Left renal cortex interstitium (tissue), 4 donors: Measurements from ENCODE around the gene CD226. TPM values are rescaled to one million over a fixed set of nuclear protein-coding genes. Genes with fewer than 3 reads are reported as not detected.
"Not testable (repeated sequence)": the region's sequence is repeated elsewhere in the genome, so short reads cannot be mapped to it uniquely, and the experiment has no call there.

Experiments used
- DNase-seq, 4 donors: peaks; one replicate each; pipeline ENCODE4 v3.0.0-alpha.2; 2013; ENCODE audit warnings: low read depth in 4 of 4, low spot score in 2 of 4, missing footprints in 1 of 4
- polyA plus RNA-seq, 4 donors: library from polyadenylated mRNA; unstranded; fragments of 120-200 nt; gene quantifications; one replicate each; pipeline ENCODE4 v1.2.1, GENCODE V29; 2013; ENCODE audit not compliant: insufficient read length in 4 of 4

CD226 gene
- polyA plus RNA-seq, 4 donors: 2.1 to 3.3 (median 2.7) TPM

DNA sequence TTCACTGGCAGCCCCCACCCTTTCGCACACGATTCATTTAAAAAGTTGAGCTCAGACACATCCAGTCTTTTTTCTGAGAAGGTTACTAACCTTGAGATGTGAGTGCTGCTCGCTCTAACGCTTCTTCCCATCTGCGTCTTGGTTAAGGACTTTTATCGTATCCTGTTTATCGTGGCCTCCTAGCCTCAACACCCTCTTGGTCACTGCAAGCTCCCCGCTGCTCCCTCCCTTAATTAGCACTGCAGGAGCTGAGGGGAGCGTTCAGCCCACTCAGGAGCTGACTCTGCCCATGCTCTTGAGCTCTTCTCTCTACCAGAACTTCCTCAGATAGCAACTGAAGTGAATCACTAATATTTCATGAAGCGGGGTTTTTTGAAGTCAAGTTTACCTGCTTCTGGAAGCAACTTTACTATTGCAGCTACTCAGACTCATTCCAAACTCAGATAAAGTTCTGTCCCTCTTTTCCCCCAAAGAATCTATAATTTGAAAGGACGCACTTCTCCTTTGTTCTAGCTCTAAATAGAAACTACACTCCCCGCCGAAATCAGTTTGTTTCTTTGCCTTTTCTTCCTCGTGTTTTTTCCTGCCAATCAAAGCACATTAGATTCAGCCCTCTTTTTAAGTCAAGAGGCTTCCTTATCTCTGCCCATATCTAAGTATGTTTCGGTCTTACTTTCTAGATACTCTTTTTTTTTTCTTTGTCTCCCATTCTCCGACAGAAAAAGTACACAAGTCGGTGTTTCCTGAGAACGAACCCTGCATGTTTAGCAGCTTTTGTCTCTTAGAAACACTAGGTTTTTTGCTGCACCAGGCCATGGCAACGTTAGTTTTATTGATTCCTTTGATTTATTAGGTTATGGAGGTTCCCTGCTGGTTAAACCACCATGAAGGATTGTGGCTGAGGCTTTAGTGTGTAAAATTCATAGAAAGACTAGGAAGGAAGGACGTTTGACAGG lies 9.3 kb upstream of the CD226 start:
- DNase-seq: no peak

DNA sequence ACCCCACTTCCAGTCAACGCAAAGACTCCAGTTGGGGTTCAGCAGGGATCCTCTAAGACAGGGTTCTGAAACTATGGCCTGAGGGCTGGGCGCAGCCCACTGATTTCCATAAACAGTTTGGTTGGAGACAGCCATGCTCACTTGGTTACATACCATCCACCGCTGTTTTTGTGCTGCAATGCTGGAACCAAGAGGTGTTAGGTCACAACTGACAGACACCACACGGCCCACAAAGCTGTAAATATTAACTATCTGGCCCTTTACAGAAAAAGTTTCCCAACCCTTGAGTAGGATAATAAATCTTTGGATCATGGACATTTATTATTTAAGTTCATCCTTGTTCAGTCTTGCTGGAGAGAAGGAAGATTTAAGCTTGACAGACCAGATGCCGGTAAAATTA lies 8.4 kb upstream of the CD226 start:
- peak in 3 of 4 donors; percentile 8 to 25 (median 25) for DNase-seq

DNA sequence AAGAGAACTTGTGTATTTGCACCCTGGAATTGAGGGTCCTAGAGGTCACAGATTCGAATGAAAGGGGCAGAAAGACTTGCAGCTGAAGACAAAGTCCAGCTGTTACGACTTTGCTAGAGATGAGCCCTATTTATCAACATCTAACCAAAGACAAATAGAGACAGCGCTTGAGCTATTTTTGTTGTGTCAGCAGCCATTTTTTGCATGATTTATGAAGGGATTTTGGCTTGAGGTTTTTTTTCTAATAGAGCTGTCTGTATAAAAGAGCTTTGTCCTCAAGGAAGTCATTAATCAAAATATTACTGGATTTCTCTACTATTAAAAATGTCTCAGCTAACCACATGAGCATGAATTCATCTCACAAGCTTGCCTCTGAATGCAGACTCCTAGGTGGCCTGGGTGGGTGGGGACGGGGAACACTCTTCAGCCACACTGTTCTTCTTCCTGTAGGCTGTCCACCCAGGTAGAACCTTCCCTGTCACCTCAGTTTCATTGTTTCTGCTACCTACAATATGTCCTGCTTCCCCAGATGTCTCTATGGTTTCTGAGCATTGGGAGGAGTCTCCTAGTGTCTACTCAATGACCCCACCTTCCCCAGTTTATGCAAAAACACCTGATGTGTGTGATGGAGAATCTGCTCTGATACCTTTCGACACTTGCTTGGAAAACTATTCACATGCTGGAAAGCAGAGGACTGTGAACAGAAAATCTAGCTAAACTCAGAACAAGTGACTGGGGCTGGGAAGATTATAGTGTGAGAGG lies 7.2 kb upstream of the CD226 start:
- peak in 3 of 4 donors; percentile 25 to 31 (median 31) for DNase-seq

DNA sequence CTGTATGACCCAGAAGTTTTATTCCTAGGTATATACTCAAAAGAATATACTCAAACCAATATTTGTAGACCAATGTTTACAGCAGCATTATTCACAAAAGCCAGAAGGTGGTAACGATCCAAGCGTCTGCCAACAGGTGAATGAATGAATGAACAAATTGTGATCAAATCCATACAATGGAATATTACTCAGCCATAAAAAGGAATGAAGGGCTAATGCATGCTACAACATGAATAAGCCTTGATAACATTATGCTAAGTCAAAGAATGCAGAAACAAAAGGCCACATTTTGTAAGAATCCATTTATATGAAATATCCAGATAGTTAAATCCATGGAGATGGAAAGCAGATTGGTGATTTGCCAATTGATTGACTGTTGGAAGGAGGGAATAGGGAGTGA lies 5.5 kb upstream of the CD226 start:
- DNase-seq: no peak

DNA sequence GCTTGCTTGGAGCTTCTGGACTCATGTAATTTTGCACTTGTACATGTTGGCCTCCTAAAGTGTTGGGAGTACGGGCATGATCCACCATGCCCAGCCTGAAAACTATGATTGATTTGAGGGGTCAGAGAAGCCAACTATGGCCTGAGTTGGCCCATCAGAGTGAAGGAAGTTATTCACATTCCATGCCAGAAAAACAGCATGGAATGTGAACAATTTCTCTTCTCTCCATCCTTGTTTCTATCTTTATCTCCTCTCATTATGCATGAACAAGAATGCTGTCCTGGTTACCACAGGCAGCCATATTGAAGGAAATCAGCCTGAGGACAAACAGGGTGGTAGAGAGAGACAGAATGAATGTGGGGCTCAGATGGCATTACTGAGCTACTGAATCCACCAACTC lies 3.5 kb upstream of the CD226 start:
- no peak for DNase-seq

DNA sequence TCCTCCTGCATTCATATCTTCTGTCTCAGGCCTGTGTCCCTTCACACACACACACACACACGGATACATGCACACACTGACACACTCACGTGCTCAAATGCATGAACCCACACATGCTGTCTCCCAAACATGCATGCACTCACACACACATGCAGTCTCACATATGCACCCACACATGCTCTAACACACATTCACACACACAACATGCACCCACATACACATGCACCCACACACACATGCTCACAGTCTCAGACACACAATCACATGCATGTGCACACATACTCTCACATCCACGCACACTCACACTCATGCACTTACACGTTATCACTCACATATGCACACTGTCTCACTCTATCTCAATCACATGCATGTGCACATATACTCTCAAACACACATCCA lies 1.9 kb upstream of the CD226 start:
- no peak for DNase-seq

DNA sequence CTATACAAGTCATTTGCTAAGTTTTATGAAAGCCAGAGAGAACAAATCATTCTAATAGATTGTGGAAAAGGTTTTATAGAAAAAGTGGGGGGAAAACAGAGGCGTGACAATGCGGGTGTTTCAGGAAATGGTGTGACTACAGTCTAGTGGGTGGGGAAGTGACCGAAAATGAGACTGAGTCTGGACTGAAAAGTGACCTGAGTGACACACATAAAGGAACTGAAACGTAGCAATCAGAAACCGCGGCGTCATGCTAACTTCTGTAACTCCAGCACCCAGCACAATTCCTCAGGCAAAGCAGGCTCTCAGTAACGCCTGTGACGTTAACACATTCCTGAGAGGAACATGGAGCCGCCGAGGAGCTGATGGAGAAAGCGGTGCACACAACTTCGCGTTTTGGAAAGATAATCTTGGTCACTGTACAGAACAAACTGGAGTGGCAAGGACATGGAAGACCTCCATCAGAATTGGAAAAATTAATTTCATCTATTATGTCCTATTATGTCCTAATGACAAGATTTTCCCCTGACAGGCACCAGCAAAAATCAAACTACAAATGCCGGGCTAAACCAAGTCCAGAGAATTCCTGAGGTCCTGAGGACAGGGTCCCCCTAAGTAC lies 1.4 kb upstream of the CD226 start:
- no peak for DNase-seq

DNA sequence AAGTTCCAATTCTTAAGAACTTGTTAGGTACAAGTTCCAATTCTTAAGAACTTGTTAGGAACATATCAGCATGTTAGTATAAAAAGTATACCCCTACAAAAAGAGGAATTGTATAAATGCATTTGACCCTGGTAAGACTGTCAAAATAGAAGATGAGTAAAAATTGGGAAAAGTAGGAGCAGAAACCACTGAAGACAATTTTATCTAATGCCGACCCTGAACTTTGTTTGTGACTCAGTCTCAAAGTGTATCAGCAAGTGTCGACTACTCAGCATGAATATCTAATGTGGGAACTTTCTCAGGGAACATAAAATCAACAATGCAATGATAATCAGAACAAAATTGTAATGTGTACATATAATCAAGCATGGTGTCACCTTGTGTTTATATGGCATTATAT lies 583 bp upstream of the CD226 start:
- DNase-seq: no peak

DNA sequence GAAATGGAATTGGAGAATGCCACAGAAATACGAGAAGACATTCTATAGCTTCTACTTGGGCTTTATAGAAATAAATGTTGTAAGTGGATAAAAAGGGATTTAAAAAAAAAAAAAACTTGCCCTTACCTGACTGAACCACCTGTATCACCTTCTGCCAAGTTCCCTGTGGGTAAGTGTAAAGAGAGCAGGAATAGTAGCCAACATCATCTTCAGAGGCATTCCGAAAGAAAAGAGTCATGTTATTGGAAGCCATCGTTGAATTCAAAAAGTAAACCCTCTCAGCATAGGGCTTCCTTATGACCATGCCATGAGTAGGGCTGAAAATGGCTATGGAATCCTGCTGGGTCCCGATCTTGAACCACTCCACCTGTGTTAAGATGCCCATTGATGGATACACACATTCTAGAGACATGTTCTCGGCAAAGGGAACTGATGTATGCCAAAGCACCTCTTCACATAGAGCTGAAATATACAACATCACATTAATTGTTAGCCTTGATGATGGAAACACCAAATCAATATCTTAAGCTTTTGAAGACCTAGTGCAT lies 991 bp downstream of the CD226 start:
- no peak for DNase-seq

DNA sequence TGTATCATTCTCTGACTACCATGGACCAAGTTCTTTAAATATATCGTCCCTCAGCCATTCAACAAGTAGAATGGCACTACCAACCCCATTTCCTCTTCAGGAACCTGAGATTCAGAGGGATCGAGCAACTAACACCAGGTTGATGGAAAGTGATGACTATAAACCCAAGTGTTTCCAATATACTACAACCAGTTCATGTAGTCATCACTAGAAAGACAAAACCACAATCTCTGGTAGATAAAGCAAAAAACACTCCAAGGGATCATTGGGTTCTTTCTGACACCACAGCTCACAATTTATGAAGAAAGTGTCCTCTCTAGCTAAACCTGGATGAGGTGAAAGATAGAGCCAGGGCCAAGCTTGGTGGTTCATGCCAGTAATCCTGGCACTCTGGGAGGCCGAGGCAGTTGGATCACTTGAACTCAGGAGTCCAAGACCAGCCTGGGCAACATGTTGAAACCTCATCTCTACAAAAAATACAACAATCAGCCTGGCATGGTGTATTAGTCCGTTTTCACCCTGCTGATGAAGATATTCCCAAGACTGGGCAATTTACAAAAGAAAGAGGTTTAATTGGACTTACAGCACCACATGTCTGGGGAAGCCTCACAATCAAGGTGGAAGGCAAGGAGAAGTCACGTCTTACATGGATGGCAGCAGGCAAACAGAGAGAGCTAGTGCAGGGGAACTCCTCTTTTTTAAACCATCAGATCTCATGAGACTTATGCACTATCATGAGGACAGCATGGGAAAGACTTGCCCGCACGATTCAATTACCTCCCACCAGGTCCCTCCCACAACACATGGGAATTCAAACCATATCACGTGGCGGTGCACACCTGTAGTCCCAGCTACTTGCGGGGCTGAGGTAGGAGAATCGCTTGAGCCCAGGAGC lies 2.2 kb downstream of the CD226 start:
- DNase-seq: no peak

DNA sequence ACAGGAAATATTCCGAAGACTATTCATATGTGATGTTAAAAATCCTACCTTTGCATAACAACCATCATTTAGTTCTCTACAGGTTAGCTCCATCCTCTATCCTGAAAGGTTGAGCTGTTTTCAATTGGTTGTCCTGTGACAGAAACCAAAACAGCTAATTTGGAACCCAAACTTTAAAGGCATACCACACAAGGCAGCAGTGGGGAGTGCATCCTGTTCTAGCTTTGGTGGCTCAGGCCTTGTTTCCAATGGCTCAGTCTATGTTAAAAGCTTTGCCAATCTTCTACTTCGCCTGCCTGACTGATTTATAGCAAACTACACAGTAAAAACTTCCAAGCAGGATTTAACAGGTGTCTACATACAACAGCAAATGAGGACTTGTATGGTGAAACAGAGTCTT lies 3.2 kb downstream of the CD226 start:
- no peak for DNase-seq

DNA sequence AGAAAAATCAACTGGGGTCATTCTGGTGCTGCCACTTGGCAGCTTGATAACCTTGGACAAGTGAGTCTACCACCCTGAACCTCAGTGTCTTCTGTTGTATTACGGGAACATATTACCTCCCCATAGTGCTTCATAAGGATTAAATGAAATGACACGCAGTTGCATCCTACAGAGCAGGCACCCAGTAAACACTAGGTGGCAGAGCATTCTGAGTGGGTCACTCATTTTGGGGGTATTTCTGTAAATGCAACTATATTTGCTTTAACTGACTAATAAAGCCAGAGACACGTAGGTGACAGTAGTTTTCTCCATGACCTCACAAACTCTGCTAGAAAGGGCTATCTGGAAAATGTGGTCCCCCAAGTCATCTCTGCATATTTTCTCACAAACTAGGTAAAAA lies 4.7 kb downstream of the CD226 start:
- DNase-seq: no peak

DNA sequence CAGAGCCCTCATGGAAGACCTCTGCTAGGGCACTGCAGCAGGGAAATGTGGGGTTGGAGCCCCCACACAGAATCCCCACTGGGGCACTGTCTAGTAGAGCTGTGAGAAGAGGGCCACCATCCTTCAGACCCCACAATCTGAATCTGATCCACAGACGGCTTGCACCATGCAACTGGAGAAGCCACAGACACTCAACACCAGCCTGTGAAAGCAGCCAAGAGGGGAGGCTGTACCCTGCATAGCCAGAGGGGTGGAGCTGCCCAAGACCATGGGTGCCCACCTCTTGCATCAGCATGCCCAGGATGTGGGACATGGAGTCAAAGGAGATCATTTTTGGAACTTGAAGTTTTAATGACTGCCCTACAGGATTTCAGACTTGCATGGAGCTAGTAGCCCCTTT lies 6.5 kb downstream of the CD226 start:
- DNase-seq: no peak

DNA sequence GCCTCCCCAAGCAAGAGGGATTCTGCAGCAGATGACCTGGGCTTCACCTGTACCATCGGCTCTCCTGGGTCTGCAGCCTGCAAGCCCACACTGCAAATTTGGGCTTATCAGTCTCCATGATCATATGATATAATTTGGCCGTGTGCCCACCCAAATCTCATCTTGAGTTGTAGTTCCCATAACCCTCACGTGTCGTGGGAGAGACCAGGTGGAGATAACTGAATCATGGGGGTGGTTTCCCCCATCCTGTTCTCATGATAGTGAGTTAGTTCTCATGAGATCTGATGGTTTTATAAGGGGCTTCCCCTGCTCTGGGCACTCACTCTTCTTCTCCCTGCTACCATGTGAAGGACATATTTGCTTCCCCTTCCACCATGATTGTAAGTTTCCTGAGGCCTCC lies 7.9 kb downstream of the CD226 start:
- DNase-seq: not testable (repeated sequence)

DNA sequence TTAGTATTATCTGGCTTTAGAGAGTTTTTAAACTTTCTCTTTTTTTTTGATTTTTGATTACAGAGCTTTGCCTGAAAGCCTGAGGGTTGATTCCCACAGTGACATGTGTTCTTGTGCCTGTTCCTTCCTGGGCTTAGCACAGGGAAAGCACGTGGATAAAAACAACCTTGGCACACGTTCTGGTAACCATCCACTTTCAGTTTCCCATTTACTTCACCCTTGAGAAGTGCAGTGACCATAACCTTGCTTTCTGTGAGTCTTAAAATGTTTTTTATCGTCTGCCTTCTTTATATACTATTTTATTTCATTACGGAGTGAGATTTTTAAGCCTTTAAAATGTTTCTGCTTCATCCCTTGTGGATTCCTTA lies 11.5 kb downstream of the CD226 start:
- no peak for DNase-seq

DNA sequence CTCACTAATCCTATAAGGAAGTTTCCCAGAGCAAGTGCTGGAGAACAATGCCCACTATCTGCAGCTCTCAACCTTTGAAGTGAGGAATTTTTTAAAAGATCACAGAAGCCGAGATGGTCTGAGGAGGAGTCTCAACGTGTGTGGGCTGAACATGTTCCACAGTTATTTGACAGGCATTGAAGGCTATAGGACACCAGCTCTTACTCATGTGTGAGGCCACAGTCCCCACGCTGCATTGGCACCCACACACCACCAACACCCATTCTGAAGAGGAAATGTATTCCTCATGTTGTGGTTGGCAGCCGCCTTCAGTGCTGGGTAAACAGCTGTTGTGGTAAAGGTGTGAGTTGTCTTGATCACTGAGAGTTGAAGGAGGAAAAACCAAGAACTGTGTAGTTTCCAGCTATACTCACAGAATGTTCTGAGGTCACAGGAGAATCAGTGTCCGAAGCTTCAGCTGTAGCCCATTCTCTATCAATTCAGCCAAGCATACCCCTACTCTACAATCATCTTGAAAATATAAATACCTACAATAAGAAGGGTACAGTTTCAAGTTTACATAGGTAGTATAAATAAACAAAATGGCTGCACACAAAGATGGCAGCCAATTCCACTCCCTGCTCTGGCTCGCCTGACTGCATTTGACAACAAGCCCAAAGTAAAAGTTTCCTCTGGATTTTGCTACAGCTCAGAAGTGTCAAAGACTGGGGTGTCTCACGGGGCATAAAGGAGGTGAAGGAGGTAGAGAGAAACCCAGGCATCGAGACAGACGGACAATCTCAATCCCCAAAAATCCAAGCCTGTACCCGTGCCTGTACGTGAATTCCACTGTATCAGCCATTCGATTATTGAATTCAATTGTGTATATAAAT lies 12.1 kb downstream of the CD226 start:
- DNase-seq: no peak

DNA sequence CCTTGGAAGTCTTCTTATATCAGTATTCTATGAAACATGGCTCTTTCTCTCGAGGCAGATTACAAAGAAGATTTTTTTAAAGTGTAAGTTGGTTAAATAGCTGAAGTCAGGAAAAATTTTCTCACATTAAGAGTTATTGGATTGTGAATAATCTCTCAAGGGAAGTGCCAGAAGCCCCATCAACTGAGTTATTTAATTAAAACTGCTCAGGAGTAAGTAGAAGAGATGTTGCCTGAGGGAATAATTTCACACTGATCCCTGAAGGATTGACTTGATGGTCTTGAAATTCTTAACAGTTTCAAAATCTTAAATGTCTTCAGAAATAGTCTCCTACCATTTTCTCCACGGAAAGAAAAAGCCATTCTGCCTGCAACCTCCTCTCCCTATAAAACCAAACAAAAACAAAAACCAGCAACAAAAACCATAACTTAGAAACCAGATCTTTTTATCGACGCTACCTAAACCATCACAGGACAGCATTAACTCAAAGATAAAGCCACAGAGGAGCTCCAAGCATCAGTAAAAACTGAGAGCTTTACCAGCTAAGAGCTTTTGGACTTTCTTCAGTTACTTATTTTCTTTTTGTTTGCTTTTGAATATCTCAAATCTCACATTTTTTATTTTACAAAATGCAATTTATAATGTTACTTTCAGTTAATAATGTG lies 12.9 kb downstream of the CD226 start:
- DNase-seq: no peak

DNA sequence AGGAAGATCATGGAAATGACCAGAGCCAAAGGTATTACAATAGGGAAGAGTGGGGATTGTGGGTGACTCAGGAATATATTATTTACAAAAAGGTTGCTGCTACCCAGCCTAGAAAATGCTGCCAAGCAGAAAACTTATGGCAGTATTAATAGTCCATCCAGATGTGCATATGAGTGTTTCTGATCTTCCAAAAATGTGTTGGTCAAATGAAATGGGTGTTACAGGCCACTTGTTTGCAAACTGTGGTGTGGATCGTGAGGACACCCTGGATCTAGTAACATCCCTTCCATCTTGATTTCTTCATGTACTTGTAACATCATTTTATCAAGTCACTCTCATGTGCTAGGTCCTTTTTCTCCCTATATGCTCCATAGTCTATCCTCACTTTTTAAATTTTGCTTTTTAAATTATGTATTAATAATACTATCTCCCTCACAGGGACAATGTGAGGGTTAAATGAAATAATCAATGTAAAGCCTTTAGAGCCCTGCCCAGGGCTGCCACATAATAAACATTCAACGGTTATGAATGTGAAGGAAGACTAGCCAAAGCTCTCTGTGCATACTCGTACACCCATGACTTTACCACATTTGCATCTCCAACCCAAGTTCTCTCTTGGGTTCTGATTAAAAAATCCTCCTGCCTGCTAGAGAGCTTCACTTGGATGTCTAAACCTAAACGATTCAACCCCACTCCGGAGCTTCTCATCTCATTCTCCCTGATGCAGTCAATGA lies 18.5 kb downstream of the CD226 start:
- no peak for DNase-seq
